Upper lobe of left lung (tissue), 4 donors: ENCODE results near the gene CHKA.

Experiments used
- EP300 ChIP-seq, 4 donors: sonication (generic); formaldehyde crosslinking; IDR thresholded peaks; one replicate each; pipeline ENCODE4 v1.5.1; 2017; ENCODE audit warnings: antibody characterized with exemption in 4 of 4, control low read depth in 2 of 4
- POLR2A ChIP-seq, 4 donors: fragments of 450-650 bp; IDR thresholded peaks; one replicate each; pipeline ENCODE4 v1.5.1; 2016 to 2017; ENCODE audit warnings: antibody characterized with exemption in 4 of 4, mild to moderate bottlenecking in 2 of 4
- TF ChIP-seq, protein P1 (sequence below), 6 experiments: fragments of 450-650 bp in 4 of 6; fragments of 200-600 bp in 2 of 6; sonication (generic) in 2 of 6; IDR thresholded peaks; one replicate each; pipeline ENCODE4 v1.5.1; 2016 to 2019; ENCODE audit warnings: antibody characterized with exemption in 6 of 6

DNA sequence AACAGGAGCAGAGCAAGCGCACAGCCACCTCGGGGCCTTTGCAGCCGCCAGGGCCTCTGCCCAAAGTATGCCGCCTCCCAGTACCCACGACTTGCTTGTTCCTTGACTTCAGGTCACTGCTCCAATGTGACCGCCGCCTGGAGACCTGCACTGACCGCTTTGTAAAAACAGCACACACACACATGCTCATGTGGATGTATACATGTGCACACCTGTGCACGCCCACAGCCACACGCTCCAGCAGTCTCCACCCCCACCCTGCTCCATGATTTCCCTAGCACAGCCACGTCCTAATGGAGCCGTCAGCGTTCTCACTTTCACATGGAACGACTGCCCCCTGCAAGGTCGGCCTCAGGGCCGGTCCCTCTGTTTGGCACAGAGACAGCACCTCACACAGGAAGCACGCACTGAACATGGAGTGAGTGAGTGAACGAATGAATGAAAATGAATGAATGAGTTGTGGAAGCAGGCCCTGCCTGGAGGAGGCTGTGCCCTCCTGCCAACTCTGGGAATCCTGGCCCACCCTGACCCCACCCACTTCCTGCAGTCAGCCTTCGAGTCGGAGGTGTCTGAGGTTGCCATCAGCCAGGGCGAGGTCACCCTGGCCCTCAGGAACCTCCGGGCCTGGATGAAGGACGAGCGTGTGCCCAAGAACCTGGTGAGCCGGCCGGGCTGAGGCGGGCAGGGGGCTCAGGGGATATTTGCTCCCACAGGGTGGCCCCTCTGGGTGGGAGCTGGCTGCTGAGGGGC is 103.0 kb downstream of the CHKA start:
- no peak for TF ChIP-seq POLR2A (IDR thresholded peaks at IDR 0.05)
- TF ChIP-seq, protein P1, sequence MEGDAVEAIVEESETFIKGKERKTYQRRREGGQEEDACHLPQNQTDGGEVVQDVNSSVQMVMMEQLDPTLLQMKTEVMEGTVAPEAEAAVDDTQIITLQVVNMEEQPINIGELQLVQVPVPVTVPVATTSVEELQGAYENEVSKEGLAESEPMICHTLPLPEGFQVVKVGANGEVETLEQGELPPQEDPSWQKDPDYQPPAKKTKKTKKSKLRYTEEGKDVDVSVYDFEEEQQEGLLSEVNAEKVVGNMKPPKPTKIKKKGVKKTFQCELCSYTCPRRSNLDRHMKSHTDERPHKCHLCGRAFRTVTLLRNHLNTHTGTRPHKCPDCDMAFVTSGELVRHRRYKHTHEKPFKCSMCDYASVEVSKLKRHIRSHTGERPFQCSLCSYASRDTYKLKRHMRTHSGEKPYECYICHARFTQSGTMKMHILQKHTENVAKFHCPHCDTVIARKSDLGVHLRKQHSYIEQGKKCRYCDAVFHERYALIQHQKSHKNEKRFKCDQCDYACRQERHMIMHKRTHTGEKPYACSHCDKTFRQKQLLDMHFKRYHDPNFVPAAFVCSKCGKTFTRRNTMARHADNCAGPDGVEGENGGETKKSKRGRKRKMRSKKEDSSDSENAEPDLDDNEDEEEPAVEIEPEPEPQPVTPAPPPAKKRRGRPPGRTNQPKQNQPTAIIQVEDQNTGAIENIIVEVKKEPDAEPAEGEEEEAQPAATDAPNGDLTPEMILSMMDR (IDR thresholded peaks at IDR 0.05) = no peak
- TF ChIP-seq EP300 (IDR thresholded peaks at IDR 0.05) = no peak
